Central memory CD4-positive, alpha-beta T cell (primary cell): ENCODE measurements around the gene FAP.

Experiments
- DNase-seq: peaks from one replicate; pipeline ENCODE4 v3.0.0; 2022

Gene FAP

DNA sequence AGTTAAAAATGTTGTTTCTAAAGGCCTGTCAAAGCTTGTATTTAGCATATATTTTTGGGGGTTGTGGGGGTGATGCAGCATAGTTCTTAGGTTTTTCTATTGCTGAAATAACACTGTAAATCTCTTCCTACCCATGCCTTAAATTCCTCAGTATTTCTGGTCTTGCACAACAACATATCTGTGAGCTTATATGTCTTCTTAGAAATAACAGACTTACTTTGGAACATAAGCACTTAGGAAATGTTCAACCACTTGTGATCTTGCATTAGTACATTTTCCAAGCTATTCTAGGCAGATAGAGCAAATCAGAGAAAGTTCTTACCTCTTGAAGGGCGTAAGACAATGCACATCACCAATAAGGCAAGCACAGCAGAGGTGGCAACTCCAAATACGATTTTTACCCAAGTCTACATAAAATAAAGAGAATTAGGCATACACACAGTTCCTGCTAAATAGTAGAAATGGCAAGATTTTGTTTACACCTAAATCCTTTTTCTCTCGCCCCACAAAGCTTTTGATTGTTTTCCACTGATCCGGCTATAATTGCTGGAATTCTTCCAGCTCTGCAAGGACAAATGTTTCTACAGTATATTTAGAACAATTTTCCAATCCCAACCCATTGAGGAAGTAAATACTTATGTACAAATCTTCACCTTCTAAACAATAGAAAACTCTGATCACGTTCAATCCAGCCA is 512 bp downstream of the FAP start:
- DNase-seq = no peak

DNA sequence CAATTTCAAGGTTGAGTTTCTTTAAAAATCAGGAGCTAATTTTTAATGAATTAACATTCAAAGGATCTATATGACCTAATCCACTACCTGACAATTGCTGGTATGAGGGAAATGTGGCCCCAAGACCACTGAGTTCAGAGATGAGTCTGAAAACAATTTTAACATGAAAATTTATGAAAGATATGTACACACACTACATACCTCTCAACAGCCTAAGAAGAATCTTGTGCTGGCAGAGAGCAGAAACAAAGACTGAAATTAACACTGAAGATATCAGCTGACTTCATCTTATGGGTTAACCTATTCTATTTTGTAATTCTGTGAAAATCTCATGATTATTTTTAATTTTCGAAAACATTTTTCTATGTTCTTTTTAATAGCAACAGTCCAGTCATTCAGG is 1.7 kb downstream of the FAP start:
- no peak for DNase-seq

DNA sequence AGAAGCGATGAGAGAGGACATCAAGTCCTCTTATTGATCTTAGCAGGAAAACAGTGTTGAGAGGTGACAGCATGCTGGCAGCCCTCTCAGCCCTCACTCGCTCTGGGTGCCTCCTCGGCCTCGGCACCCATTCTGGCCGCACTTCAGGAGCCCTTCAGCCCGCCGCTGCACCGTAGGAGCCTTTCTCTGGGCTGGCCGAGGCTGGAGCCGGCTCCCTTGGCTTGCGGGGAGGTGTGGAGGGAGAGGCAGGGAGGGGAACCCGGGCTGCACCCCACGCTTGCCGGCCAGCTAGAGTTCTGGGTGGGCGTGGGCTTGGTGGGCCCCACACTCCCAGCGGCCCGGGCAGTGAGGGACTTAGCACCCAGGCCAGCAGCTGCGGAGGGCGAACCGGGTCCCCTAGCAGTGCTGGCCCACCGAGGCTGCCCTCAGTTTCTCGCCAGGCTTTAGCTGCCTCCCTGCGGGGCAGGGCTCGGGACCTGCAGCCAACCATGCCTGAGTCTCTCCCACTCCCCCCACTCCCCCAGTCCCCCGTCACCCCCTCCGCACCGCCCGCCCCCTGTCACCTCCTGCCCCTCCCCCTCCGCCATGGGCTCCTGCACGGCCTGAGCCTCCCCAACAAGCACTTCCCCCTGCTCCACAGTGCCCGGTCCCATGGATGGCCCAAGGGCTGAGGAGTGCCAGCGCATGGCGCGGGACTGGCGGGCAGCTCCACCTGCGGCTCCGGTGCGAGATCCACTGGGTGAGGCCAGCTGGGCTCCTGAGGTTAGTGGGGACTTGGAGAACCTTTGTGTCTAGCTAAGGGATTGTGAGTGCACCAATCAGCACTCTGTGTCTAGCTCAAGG is 8.4 kb downstream of the FAP start:
- no peak for DNase-seq

GRCh38 chr2:162233197-162233596 is 10.0 kb downstream of the FAP start:
- DNase-seq = no peak

DNA sequence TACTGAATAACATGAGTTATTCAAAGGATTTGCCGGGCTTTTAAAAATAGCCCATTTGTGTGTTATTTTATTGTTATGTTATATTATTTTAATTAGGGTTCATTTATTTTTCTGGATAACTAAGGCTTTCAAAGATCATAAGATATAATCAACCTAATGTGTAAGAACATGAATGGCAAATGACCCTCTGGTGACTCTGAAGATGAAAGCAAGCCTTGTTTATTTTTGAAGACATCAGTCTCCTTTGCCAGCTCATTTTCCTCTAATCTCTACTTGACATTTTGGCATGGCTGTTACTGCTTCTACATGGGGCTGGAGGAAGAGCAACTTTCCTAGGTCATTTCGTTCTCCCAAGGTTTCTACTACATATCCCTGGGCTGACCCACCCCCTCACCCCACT is 10.6 kb downstream of the FAP start:
- no peak for DNase-seq

DNA sequence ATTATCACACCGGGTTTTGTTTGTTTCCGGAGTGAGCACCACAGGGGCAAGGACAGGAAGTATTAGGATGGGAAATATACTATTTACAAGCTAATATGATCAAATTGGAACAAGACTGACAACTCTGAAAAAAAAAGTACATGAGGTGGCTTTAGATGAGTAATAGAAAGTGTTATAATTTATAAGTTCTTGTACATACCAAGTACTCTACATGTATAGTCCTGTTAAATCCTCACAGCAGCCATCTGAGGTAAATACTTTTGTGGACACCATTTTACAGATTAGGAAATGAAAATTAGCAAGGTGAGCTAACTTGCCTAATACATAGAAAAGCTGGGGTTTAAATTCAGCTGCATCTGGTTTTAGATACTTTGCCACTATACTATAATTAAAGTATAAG is 11.2 kb downstream of the FAP start:
- no peak for DNase-seq

DNA sequence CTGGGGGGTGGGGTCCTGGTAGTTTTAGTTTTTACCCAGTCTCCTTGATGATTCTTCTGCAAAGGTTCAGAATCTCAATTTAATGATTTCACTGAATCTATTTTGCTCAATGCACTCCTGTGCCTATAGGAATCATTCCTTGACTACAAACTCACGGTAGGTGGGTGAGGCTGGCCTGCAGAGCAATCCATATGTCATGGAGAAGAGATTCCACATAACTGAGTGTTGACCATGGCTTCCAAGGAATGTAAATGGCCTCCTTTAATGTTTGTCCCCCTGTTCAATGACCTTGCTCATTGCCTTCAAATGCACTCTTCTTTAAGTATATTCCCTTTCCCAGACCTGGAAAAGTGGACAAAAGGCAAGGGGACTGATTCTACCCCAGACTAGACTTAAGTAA is 12.5 kb downstream of the FAP start:
- DNase-seq = no peak

DNA sequence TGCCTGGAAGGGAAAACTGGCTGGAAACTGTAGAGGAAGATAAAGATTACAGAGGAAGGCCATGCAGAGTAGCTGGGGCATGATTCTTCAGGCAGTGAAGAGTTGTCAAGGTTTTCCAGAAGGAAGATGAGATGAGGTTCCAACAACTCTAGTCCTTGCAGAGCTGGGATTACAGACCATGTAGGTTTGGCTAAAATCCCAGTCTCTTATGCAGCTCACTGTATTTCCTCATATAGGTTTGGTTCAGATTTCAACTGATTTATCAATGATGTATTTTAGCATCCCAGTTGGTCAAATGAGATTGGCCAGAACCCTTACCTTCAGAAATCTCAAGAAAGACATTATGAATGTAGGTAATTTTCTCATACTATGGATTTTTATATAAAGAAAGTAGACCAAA is 16.4 kb downstream of the FAP start:
- DNase-seq = no peak

DNA sequence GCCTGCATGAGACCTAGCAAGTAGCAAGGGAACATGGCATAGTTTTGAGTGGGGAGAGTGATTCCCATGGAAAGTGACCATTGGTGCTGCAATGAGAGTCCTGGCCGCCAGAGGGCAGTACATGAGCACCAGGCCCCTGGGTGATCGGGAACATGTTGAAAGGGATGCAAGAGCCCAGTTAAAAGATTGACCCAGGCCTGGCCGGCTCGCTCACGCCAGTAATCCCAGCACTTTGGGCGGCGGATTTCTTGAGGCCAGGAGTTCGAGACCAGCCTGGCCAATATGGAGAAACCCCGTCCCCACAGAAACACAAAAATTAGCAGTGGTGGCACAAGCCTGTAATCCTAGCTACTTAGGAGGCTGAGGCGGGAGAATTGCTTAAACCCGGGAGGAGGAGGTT is 22.2 kb downstream of the FAP start:
- peak; percentile 27 for DNase-seq

DNA sequence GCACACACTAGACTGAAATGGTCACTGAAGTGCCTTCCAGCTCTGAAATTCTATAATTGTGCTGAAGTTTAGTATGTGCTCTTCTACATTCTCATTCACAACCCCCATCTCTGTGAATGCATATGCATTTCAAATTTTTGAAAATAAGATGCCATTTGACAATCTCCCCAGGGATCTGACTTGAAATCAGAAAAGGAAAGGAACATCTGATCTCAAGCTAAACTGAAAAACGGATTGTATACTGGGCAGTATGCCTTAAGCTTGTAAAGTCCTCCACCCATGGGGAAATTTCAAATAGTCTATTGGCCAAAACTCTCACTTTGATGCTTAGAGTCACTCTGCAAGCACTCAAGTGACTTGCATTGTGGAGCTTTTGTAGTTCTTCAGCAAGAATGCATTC is 22.9 kb downstream of the FAP start:
- no peak for DNase-seq

- DNase-seq = no peak
Observed at GRCh38 chr2:162219426-162219825, 23.8 kb downstream of the FAP start.

DNA sequence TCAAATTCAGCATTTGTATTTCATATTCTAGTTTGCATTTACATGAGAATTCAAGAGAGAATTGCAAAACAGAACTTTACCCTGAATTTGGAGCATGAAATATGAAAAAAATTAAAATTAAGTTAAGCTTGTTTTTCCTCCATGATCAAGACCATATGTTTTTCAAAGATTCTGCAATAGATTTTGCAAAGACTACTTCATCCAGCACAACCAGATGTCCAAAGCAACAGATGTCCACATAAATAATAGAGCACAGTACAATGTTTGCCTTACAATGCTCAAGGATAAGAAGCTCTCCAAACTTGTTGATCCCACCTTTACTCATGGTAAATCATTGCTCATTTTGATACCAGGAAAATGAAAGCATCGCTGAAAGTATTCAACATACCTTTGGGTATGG is 25.6 kb downstream of the FAP start:
- no peak for DNase-seq

DNA sequence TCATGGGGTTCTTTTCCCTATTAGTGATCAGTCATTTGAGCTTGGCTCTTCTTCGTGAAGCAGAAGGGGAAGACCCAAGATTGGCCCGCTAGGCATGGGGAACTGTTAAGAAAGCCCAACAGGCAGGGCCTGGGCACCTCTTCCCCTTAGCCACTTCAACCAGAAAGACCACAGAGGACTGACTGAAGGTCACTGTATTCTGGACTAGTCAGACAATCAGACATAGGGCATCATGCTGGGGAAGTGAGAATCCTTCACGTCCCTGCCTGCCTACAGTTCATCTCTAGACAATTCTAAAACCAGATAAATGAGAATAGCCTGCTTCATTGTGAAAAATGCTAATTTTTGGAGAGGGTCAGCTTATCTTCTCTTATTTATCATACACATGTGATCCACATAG is 28.1 kb downstream of the FAP start:
- DNase-seq = no peak

DNA sequence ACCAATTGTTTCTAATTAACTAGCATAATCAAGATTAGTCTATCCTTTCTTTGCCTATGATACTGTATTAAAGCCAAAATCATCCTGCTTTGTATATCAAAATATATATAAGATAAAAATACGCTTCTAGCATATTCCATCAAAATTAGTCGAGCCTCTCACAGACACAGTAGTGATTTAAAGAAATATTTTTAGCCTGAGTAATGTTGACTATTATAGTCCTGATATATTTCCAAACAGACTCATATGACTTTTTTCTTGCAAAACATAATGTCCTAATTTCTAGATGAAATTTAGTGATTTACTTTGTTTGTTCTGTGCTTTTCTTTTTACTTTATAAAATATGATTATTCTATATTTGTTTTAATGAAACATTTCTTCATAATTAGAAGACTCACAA is 30.9 kb downstream of the FAP start:
- no peak for DNase-seq

- no peak for DNase-seq
Observed at GRCh38 chr2:162211732-162212131, 31.5 kb downstream of the FAP start.

GRCh38 chr2:162210385-162210784 is 32.9 kb downstream of the FAP start:
- no peak for DNase-seq

GRCh38 chr2:162202203-162202602 is 41.0 kb downstream of the FAP start:
- DNase-seq = no peak

DNA sequence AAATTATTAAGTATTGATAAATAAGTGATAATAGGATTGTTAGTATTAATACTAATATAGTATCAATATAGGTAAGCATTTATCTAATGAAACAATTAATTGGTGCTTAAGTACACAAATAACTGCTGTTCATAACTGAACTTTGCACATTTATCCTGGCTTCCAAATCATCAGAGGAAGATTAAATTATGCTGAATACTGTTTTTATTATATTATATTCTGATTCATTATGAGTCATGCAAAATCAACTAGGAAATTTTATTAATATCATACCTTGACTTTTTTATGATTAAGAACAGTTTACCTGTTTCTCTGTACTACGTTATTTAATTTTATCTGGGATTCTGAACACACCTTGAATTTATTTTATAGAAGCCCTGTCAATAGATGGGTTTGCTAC is 42.6 kb downstream of the FAP start:
- DNase-seq = no peak

- no peak for DNase-seq
Observed at GRCh38 chr2:162199913-162200312, 43.3 kb downstream of the FAP start.

GRCh38 chr2:162198239-162198638 is 45.0 kb downstream of the FAP start:
- no peak for DNase-seq

DNA sequence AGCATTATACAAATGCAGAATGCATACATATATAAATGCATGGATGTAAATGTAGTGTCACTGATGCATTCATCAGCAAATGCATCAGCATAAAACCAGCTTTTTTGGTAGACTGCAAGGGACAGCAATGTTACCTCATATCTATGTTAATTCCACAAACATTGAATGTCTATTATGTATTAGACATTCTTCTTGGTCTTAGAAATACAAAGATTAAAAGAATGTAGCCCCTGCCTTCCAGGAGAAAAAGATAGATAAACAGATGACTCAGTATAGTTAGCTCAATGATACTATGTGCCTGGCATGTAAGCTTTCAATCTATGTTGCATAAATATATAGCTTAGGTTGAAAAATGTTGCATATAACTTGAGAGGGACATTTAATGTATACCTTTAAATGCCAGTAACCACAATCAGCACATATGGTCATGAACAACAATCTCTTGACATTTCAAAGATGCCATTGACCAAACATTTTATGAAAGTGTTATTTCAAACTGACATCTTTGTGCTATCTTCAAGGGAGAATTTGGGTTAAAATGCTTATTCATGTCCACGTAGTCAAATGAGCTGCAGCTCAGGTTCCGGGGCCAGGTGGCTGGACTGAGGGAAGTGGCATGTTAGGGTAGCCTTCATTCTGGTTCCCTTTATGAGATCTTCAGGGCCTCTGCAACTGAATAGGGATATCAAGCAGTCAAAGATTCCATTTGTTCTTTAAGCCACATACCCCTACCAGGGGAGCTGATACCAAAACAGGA is 46.0 kb downstream of the FAP start:
- DNase-seq = no peak

- DNase-seq = no peak
Observed at GRCh38 chr2:162196638-162197037, 46.6 kb downstream of the FAP start.

DNA sequence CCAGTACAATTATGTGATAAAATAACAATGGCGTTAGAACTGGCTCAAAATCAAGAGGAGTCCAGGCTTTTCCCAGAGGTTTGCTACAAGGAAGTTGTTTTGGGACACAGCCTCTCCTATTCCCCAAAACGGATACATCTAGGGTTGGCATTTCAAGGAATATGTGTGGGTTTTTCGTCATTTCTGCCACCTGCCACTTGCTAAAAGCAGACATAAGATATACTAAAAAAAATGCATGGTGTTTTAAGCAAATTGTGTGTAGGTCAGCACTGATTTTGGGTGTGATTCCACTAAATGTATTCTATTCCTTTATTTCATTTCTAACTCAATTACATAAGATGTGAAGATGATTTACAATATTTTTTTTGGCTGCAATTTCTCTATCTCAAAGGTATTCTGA is 54.8 kb downstream of the FAP start:
- no peak for DNase-seq
